Measurements from ENCODE around the gene MECP2. TPM values are rescaled to one million over a fixed set of nuclear protein-coding genes. Genes with fewer than 3 reads are reported as not detected.

The MECP2 gene
- total RNA-seq, 4 donors from 2014 or later: 22.1 to 53.1 (median 37.8) TPM

DNA sequence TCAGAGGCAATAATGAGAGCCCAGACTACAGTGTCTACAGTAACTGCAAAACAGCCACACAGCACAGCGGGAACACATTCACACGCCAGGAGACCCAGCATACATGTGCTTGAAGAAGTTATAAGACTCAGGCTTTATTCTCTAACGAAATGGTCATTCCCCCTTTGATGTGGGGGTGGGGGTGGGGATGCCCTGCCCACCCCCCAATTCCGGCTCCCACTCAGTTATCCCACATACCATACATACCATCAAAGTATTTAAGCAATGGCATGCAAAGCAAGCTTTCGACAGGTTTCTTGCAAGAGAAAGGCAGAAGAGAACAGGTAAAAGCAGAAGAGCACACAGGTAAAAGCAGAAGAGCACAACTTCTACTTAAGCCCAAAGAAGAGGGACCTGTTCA is 3.6 kb downstream of the MECP2 start:
- Histone ChIP-seq H3K36me3 (no peaks in the 10 kb centered on the region), H3K9me3 (no peaks in the 10 kb centered on the region), H3K4me3 (no peak overlapping the region), H3K27ac (no peak overlapping the region), H3K27me3 (no peaks in the 10 kb centered on the region), H3K4me1 (peaks cover 0 to 33% (median 8%) of the 10 kb centered on the region in 4 donors)
- no peak for TF ChIP-seq POLR2A (IDR thresholded peaks at IDR 0.05)
- TF ChIP-seq EP300 (IDR thresholded peaks at IDR 0.05; ENCODE audit: low read depth): no peak
- TF ChIP-seq, protein P1, sequence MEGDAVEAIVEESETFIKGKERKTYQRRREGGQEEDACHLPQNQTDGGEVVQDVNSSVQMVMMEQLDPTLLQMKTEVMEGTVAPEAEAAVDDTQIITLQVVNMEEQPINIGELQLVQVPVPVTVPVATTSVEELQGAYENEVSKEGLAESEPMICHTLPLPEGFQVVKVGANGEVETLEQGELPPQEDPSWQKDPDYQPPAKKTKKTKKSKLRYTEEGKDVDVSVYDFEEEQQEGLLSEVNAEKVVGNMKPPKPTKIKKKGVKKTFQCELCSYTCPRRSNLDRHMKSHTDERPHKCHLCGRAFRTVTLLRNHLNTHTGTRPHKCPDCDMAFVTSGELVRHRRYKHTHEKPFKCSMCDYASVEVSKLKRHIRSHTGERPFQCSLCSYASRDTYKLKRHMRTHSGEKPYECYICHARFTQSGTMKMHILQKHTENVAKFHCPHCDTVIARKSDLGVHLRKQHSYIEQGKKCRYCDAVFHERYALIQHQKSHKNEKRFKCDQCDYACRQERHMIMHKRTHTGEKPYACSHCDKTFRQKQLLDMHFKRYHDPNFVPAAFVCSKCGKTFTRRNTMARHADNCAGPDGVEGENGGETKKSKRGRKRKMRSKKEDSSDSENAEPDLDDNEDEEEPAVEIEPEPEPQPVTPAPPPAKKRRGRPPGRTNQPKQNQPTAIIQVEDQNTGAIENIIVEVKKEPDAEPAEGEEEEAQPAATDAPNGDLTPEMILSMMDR (IDR thresholded peaks at IDR 0.05): no peak
- no peak for TF ChIP-seq POLR2AphosphoS5 (IDR thresholded peaks at IDR 0.05)
- no peak for DNase-seq
- 66% methylated on average over 5 of the region's 5 CpGs; no CpG with 5 or more reads in 1 of the 2 donors for WGBS, 2 donors (ENCODE audit: low coverage in 1 of 2)
- in situ Hi-C loops (cut with MboI; ENCODE audit: low pct_ligation_motif_present in 1 of 4, low pct_unique_long_range_greater_than_20kb in 1 of 4, low sequenced_read_pairs in 3 of 4) (no loop called here), intact Hi-C loops (cut with DNase I; ENCODE audit: low total_unique reads) (no loop called here)

DNA sequence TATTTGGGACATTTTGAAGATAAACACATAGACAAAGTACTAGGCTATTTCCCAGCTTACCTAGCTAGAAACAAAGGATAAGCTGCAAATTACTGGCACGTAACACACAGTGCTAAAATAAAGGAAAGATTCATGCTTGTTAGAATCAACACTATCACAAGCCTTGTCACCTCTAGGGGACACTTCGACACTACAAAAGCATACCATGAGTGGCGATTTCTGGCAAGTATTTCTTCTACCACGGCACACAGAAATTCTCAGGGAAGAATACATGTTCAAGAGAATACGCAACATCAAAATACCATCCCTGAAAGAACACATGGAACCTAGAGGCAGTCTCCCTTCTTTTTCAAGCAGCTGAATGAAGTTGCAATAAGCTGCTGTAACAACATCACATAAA is 5.1 kb downstream of the MECP2 start:
- H3K9me3 ChIP-seq: no peaks in the 10 kb centered on the region
- H3K4me1 ChIP-seq: peaks cover 0 to 33% (median 8%) of the 10 kb centered on the region in 4 donors
- 33 to 56% methylated on average over 3 to 5 of the region's 5 CpGs for WGBS, 2 donors (ENCODE audit: low coverage in 1 of 2)
- H3K4me3 ChIP-seq: no peak overlapping the region
- in situ Hi-C loops (cut with MboI; ENCODE audit: low pct_ligation_motif_present in 1 of 4, low pct_unique_long_range_greater_than_20kb in 1 of 4, low sequenced_read_pairs in 3 of 4): no loop called here
- intact Hi-C loops (cut with DNase I; ENCODE audit: low total_unique reads): no loop called here
- H3K27me3 ChIP-seq: no peaks in the 10 kb centered on the region
- no peak for DNase-seq
- no peak overlapping the region for H3K27ac ChIP-seq
- TF ChIP-seq POLR2A (IDR thresholded peaks at IDR 0.05) (no peak), POLR2AphosphoS5 (IDR thresholded peaks at IDR 0.05) (no peak), EP300 (IDR thresholded peaks at IDR 0.05; ENCODE audit: low read depth) (no peak)
- TF ChIP-seq, protein P1 (IDR thresholded peaks at IDR 0.05): no peak
- H3K36me3 ChIP-seq: no peaks in the 10 kb centered on the region

DNA sequence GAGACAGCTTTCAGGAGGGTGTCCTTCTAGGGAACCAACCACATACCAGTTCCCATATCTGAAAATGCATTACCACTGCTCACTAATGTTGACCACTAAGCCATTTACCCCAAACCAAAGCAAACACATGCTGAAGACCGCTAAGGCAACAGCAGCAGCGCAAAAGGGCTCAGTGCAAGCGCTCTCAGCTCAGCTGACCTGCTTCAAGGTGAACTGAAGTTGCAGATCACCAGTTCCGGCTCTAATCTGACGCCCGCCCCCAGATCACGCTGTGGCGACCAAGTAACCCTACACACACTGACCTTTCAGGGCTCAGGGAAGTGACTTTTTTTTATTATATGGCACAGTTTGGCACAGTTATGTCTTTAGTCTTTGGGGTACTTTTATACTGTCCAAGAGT is 5.8 kb downstream of the MECP2 start:
- peaks cover 0 to 33% (median 8%) of the 10 kb centered on the region in 4 donors for H3K4me1 ChIP-seq
- in situ Hi-C loops (cut with MboI; ENCODE audit: low pct_ligation_motif_present in 1 of 4, low pct_unique_long_range_greater_than_20kb in 1 of 4, low sequenced_read_pairs in 3 of 4): no loop called here
- TF ChIP-seq POLR2A (IDR thresholded peaks at IDR 0.05) (no peak), POLR2AphosphoS5 (IDR thresholded peaks at IDR 0.05) (no peak), EP300 (IDR thresholded peaks at IDR 0.05; ENCODE audit: low read depth) (no peak)
- TF ChIP-seq, protein P1 (IDR thresholded peaks at IDR 0.05): no peak
- intact Hi-C loops (cut with DNase I; ENCODE audit: low total_unique reads): no loop called here
- no peak overlapping the region for H3K27ac ChIP-seq
- H3K27me3 ChIP-seq: no peaks in the 10 kb centered on the region
- 81% methylated on average over 8 of the region's 8 CpGs; no CpG with 5 or more reads in 1 of the 2 donors for WGBS, 2 donors (ENCODE audit: low coverage in 1 of 2)
- H3K9me3 ChIP-seq: no peaks in the 10 kb centered on the region
- H3K4me3 ChIP-seq: no peak overlapping the region
- no peaks in the 10 kb centered on the region for H3K36me3 ChIP-seq
- no peak for DNase-seq

DNA sequence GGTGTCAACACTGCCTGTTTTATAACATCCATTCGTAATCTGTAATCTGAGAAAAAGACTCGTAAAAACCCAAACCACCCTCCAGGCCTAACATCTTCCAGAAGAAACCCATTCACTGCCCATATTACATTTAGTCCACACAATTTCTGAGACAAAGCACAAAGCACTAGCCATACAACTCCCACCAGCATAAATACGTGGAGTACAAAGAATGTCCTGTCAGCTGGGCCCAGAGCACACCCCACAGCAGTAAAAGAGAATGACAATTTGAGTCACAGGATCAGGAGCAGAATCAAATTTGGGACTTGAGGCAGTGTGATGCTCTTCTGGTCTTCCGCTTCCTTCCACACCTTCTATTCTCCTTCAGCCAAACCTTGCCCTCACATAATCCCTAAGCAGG is 6.8 kb downstream of the MECP2 start:
- in situ Hi-C loops (cut with MboI; ENCODE audit: low pct_ligation_motif_present in 1 of 4, low pct_unique_long_range_greater_than_20kb in 1 of 4, low sequenced_read_pairs in 3 of 4): no loop called here
- no peaks in the 10 kb centered on the region for H3K9me3 ChIP-seq
- TF ChIP-seq POLR2A (IDR thresholded peaks at IDR 0.05) (no peak), EP300 (IDR thresholded peaks at IDR 0.05; ENCODE audit: low read depth) (no peak), POLR2AphosphoS5 (IDR thresholded peaks at IDR 0.05) (no peak)
- TF ChIP-seq, protein P1 (IDR thresholded peaks at IDR 0.05): no peak
- no peaks in the 10 kb centered on the region for H3K27me3 ChIP-seq
- intact Hi-C loops (cut with DNase I; ENCODE audit: low total_unique reads): no loop called here
- H3K4me1 ChIP-seq: peaks cover 0 to 28% (median 8%) of the 10 kb centered on the region in 4 donors
- no peak overlapping the region for H3K4me3 ChIP-seq
- no peak for DNase-seq
- WGBS, 2 donors (ENCODE audit: low coverage in 1 of 2): 71% methylated on average over 4 of the region's 4 CpGs; no CpG with 5 or more reads in 1 of the 2 donors
- no peak overlapping the region for H3K27ac ChIP-seq
- no peaks in the 10 kb centered on the region for H3K36me3 ChIP-seq
